ENCODE measurements around the gene CCDC171.

DNA sequence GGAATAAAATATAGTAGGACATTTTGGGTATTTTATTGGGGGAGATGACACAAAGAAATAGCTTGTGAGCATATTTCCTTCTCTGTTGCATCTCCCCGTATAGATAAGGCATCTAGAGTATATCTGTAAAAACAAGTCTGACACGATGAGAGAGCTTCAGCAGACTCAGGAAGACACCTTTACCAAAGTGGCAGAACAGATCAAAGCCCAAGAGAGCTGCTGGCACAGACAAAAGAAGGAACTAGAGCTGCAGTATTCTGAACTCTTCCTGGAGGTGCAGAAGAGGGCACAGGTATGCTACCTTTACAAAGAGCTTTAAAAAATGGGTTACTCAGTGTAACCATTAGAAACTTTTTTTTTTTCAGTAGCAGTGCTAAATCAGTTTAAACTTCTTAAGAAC, 176.7 kb downstream of the CCDC171 start:
- TF ChIP-seq CTCF (IDR thresholded peaks at IDR 0.05) (no peak), POLR2A (IDR thresholded peaks at IDR 0.05; ENCODE audit: low read depth) (no peak)

All from esophagus muscularis mucosa (tissue), 3 donors.